Left ventricle myocardium inferior (tissue), 1 donor: Measurements from ENCODE around the gene LRFN3. TPM values are rescaled to one million over a fixed set of nuclear protein-coding genes. Genes with fewer than 3 reads are reported as not detected.
A peak's percentile ranks its signal among the peaks of the same experiment; 100 is the strongest.

Source experiments
- DNase-seq: peaks from one replicate; pipeline ENCODE4 v3.0.0-alpha.2; 2020
- H3K27ac ChIP-seq: fragments of 200-600 bp; replicated peaks from 2 replicates; pipeline ENCODE4 v1.8.0; 2021
- H3K27me3 ChIP-seq: fragments of 200-600 bp; 2 replicates; pipeline ENCODE4 v1.8.0; 2021; ENCODE audit warnings: low read depth
- H3K36me3 ChIP-seq: fragments of 200-600 bp; 2 replicates; pipeline ENCODE4 v1.8.0; 2021
- H3K4me1 ChIP-seq: fragments of 200-600 bp; 2 replicates; pipeline ENCODE4 v1.8.0; 2021
- H3K4me3 ChIP-seq: fragments of 200-600 bp; 2 replicates; pipeline ENCODE4 v1.8.0; 2021; ENCODE audit warnings: mild to moderate bottlenecking, moderate library complexity
- H3K9me3 ChIP-seq: fragments of 200-600 bp; replicated peaks from 2 replicates; pipeline ENCODE4 v1.8.0; 2021
- intact Hi-C: fragments of 100-400 bp; cut with micrococcal nuclease; formaldehyde crosslinking; loops from one replicate; pipeline ENCODE4 v1.11.0; 2022
- total RNA-seq: library from RNA; stranded (reverse); fragmentation: NEBNext Ultra II Directional; extraction: Animal tissue kit (Norgen Biotek cat#: 25700); gene quantifications from one replicate; pipeline ENCODE4 v1.2.1, GENCODE V29; 2021
- TF ChIP-seq, protein P1 (sequence below): fragments of 200-600 bp; IDR thresholded peaks from 2 replicates; pipeline ENCODE4 v1.8.0; 2021; ENCODE audit warnings: antibody characterized with exemption, mild to moderate bottlenecking, borderline replicate concordance
- donor health status: DM: no; HTN: yes; CAD: no; lungs with severe emphysema.

LRFN3 gene
- total RNA-seq, 1 donor from 2014 or later, result 7.1 TPM

DNA sequence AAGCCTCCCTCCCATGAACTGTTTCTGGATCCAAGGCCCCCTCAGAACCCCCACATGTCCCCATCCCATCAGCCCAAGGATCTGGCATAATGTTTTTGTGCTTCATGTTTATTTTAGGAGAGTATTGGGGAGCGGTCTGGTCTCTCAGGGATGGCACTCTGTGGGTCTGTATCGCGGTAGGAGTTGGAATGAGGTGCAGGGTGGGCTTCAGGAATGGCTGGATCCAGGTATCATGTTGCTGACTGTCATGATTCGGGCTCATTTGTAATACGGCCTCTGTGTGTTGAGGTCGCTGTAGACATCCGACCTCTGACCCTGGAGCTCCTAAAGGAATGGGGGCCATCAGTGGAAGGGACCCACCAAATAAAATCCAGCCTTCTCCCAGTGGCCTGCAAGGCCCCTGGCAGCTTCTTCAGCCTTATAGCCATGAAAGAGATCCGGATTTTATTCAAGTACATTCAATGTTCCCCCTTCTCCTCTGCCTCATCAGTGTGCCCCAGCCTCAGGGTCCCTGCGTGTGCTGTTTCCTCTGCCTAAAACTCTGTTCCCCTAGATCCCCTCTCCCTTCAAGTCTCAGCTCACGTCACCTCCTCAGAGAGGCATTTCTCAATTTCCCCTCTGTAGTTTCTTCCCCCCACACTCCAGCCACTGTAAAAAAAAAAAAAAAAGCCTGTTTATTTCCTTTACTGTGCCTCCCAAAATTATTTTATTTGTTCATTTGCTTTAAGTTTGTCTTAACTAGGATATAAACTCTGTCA is 31.7 kb upstream of the LRFN3 start:
- Histone ChIP-seq H3K27me3 (peaks cover 5% of the 10 kb centered on the region), H3K9me3 (no peaks in the 10 kb centered on the region), H3K36me3 (no peaks in the 10 kb centered on the region), H3K4me3 (no peak overlapping the region), H3K27ac (peak overlapping the region; percentile 18), H3K4me1 (peaks cover 14% of the 10 kb centered on the region)
- intact Hi-C loops, result no loop called here
- no peak for DNase-seq
- TF ChIP-seq, protein P1, sequence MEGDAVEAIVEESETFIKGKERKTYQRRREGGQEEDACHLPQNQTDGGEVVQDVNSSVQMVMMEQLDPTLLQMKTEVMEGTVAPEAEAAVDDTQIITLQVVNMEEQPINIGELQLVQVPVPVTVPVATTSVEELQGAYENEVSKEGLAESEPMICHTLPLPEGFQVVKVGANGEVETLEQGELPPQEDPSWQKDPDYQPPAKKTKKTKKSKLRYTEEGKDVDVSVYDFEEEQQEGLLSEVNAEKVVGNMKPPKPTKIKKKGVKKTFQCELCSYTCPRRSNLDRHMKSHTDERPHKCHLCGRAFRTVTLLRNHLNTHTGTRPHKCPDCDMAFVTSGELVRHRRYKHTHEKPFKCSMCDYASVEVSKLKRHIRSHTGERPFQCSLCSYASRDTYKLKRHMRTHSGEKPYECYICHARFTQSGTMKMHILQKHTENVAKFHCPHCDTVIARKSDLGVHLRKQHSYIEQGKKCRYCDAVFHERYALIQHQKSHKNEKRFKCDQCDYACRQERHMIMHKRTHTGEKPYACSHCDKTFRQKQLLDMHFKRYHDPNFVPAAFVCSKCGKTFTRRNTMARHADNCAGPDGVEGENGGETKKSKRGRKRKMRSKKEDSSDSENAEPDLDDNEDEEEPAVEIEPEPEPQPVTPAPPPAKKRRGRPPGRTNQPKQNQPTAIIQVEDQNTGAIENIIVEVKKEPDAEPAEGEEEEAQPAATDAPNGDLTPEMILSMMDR, result no peak

DNA sequence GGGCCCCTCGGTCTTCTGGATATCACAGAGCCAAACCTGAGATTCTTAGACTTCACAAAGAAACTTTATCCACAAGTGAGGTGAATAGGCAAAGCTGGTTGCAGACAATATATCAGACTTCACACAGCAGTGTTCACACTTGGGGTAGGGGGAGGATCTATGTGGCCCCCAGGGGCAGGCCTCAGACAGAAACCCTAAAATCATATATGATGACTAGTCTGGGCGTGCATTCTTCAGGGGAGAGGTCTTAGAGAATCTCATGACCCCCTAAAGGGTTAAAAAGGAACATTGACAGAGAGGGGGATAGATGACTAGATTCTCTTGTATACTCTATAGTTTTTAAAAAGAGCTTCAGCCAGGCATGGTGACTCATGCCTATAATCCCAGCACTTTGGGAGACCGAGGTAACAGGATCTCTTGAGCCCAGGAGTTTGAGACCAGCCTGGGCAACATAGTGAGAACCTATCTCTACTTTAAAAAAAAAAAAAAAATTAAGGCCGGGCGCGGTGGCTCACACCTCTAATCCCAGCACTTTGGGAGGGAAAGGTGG is 30.9 kb upstream of the LRFN3 start:
- DNase-seq, result no peak
- no peaks in the 10 kb centered on the region for H3K9me3 ChIP-seq
- peaks cover 12% of the 10 kb centered on the region for H3K27me3 ChIP-seq
- no peaks in the 10 kb centered on the region for H3K36me3 ChIP-seq
- no peak overlapping the region for H3K4me3 ChIP-seq
- TF ChIP-seq, protein P1, result no peak
- intact Hi-C loops, result no loop called here
- peaks cover 6% of the 10 kb centered on the region for H3K4me1 ChIP-seq
- peak overlapping the region; percentile 18 for H3K27ac ChIP-seq

- intact Hi-C loops, result no loop called here
- no peak for DNase-seq
- H3K27me3 ChIP-seq, result peaks cover 23% of the 10 kb centered on the region
- H3K36me3 ChIP-seq, result no peaks in the 10 kb centered on the region
- H3K4me3 ChIP-seq, result peak overlapping the region; percentile 49
- no peaks in the 10 kb centered on the region for H3K4me1 ChIP-seq
- H3K27ac ChIP-seq, result peak overlapping the region; percentile 51
- TF ChIP-seq, protein P1, result no peak
- H3K9me3 ChIP-seq, result no peaks in the 10 kb centered on the region
Observed at GRCh38 chr19:35907377-35907745, 28.8 kb upstream of the LRFN3 start.

DNA sequence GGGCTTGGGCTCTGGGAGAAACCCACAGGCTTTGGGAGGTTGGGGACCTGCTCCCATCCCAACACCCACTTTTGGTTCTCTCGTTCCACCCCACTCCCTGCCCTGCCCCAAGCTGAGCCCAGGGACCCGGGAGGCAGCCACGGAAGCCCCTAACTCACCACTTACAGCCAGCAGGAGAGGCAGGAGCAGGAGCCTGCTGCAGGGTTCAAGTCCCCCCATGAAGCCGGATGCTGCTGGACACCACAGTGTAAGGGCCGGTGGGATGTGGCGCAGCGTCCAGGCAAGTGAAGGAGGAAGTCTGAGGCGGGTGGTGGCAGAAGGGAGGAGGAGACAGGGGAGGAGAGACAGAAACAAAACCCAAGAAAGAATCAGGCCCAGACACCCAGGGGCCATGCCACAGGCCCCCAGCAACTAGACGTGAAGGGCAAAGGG is 28.1 kb upstream of the LRFN3 start, which contains the start of gene TYROBP:
TYROBP (minus strand) TSS at position 286 of the 432 bp plus-strand sequence; CDS start at position 219, 67 bp downstream.
- H3K4me1 ChIP-seq, result no peaks in the 10 kb centered on the region
- no peaks in the 10 kb centered on the region for H3K9me3 ChIP-seq
- TF ChIP-seq, protein P1, result no peak
- peak within 1 kb of the TSS; percentile 51 for H3K27ac ChIP-seq
- intact Hi-C loops, result no loop called here
- H3K4me3 ChIP-seq, result peak within 1 kb of the TSS; percentile 49
- peak; percentile 61 for DNase-seq
- no peaks in the 10 kb centered on the region for H3K36me3 ChIP-seq
- H3K27me3 ChIP-seq, result peaks cover 23% of the 10 kb centered on the region

- TF ChIP-seq, protein P1, result no peak
- peaks cover 30% of the 10 kb centered on the region for H3K27me3 ChIP-seq
- intact Hi-C loops, result no loop called here
- H3K9me3 ChIP-seq, result no peaks in the 10 kb centered on the region
- peak; percentile 77 for DNase-seq
- H3K27ac ChIP-seq, result peak overlapping the region; percentile 51
- H3K4me3 ChIP-seq, result no peak overlapping the region
- no peaks in the 10 kb centered on the region for H3K4me1 ChIP-seq
- H3K36me3 ChIP-seq, result no peaks in the 10 kb centered on the region
Observed at GRCh38 chr19:35908973-35909683, 27.0 kb upstream of the LRFN3 start.
